Measurements from ENCODE around the gene C8G.

Gene C8G

DNA sequence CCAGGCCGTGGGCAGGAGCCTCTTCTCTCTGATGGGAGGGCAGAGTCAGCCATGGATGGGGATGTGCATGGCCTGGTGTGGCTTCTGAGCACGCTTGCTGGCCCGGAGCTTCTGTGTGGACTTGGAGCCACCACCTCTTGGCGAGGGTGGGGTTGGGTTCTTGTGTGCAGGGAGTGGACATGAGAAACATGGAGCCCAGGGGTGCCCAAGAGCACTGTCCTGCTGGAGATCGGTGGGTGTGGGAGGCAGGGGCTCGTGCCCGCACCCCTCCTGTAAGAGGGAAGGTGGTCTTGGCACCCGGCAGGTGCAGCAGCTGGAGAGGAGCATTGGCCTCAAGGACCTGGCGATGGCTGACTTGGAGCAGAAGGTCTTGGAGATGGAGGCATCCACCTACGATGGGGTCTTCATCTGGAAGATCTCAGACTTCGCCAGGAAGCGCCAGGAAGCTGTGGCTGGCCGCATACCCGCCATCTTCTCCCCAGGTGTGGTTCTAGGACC, 24.3 kb upstream of the C8G start:
- no peak for DNase-seq (ENCODE audit: low read depth, low spot score)

DNA sequence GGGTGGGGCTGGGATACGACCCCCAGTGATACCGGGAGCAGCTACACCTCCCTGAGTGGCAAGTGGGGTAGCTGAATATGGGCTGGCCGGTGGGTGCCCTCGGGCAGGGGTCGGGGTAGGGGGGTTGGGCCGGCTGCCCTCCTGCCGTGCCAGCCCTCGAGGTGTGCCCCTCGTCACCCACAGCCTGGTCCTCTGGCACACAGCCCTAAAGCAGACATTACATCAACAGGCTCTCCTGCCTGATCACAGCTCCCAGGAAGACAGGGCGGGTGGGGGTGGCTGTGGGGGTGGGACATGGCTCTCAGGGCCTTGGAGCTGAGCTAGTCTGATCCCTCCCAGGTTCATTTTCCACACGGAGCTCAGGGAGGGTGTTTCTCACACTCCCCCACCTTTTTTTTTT, 23.7 kb upstream of the C8G start:
- no peak for DNase-seq (ENCODE audit: low read depth, low spot score)

- no peak for DNase-seq (ENCODE audit: low read depth, low spot score)
Observed at GRCh38 chr9:136921718-136922117, 23.3 kb upstream of the C8G start.

DNA sequence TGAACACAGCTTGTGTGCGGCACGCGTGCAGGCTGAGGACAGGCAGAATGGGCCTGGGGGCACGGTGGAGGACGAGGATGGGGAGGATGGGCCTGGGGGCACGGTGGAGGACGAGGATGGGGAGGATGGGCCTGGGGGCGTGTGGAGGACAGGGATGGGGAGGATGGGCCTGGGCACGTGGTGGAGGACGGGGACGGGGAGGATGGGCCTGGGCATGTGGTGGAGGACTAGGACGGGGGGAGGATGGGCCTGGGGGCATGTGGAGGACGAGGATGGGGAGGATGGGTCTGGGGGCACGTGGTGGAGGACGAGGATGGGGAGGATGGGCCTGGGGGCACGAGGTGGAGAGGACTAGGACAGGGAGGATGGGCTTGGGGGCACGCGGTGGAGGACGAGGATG, 22.5 kb upstream of the C8G start:
- DNase-seq (ENCODE audit: low read depth, low spot score): no peak

GRCh38 chr9:136923881-136924280, 21.2 kb upstream of the C8G start:
- DNase-seq (ENCODE audit: low read depth, low spot score): no peak

- no peak for DNase-seq (ENCODE audit: low read depth, low spot score)
Observed at GRCh38 chr9:136925414-136926153, 19.5 kb upstream of the C8G start.

DNA sequence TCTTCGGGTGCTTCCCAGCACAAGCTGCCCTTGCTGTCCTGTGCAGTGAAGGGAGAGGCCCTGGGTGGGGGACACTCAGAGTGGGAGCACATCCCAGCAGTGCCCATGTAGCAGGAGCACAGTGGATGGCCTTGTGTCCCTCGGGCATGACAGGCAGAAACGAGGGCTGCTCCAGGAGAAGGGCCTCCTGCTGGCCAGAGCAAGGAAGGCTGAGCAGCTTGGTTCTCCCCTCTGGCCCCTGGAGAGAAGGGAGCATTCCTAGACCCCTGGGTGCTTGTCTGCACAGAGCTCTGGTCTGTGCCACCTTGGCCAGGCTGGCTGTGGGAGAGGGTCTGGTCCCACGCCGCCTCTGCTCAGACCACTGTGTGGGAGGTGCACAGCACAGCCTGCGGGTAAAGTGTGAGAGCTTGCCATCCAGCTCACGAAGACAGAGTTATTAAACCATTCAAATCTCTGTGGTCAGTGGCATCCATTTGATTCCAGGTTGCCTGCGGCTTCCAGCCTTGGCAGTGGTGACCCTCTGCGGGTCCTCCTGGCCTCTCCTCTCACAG, 18.8 kb upstream of the C8G start:
- DNase-seq (ENCODE audit: low read depth, low spot score): no peak

GRCh38 chr9:136926749-136927148, 18.3 kb upstream of the C8G start:
- DNase-seq (ENCODE audit: low read depth, low spot score): no peak

- DNase-seq (ENCODE audit: low read depth, low spot score): no peak
Observed at GRCh38 chr9:136927343-136928271, 17.4 kb upstream of the C8G start.

- no peak for DNase-seq (ENCODE audit: low read depth, low spot score)
Observed at GRCh38 chr9:136928591-136928990, 16.5 kb upstream of the C8G start.

GRCh38 chr9:136930014-136930413, 15.0 kb upstream of the C8G start:
- DNase-seq (ENCODE audit: low read depth, low spot score): no peak

DNA sequence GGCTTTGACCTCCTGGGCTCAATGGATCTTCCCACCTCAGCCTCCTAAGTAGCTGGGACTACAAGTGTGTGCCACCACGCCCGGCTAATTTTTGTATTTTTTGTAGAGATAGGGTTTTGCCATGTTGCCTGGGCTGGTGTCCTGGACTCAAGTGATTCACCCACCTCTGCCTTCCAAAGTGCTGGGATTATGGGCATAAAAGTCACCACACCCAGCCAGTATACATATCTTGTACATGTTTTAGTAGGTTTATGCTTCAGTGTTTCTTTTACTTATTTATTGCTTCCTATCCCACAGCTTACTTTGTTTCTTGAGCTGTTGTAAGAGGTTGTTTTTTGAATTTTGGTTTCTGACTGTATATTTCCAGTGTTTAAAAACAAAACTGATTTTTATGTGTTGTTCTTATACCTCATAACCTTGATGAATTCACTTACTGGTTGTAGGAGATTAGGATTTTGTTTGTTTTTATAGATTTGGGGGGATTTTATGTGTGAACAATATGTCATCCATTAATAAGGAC, 13.4 kb upstream of the C8G start:
- DNase-seq (ENCODE audit: low read depth, low spot score): no peak

DNA sequence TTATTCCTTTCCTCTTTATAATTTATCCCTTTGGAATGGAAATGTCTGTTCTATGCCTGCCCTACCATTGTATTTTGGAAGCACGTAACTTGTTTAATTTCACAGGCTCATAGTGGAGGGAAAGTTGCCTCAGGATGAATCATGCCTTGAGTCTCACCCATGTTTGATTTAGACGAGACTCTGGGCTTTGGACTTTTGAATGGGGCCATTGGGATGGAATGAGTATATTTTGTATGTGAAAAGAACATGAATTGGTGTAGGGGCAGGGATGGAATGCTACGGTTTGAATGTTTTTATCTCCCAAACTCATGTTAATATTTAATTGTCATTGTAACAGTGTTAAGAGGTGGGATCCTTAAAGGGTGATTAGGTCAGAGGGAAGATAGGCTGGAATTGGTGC, 10.8 kb upstream of the C8G start:
- no peak for DNase-seq (ENCODE audit: low read depth, low spot score)

DNA sequence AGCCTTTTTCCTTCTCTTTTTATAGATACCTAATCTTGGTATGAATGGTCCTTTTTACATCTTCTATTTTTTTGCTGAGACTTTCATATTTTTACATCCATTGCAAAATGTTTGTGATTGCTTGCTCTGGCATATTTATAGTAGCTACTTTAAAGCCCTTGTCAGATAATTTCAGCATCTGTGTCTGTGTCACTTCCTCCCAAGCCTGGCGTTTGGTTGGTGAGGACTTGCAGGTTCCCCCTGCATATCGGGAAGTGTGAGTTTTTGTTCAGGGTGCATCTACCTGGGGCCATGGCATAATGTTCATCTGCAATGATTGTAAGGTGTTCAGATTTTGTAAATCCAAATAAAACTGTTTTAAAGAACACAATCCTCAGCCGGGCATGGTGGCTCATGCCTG, 9.4 kb upstream of the C8G start:
- DNase-seq (ENCODE audit: low read depth, low spot score): no peak

GRCh38 chr9:136936645-136937170, 8.3 kb upstream of the C8G start:
- DNase-seq (ENCODE audit: low read depth, low spot score): no peak

DNA sequence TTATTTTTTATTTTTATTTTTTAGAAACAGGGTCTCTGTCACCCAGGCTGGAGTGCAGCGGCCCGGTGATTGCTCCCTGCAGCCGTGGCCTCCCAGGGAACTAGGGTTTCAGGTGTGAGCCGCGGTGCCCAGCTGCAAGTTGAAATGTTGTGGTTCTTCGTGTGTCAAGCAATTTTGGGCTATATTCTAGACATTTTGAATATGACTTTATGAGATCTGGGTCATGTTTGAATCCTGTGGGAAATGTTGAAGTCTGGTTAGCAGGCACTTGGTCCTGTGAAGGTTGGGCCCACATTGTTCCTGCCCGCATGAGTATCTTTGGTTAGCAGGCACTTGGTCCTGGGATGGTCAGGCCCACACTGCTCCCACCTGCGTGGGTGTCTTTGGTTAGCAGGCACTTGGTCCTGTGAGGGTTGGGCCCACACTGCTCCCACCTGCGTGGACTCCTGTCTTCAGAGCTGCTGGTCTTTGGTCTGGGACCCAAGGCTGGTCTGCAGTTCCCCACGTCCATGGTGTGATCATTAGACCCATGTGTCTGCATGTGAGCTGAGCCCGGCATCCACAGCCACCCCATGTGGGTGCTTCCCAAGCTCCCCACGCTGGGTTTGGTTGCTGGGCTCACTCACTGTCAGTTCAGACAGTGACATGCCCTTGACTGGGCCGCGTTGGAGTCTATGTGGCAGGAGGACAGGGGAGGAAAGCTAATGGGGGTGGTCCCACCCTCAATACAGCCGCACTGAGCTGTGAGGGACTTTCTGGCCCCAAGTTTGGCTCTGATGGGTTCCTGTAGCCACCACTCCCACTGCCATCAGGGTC, 7.6 kb upstream of the C8G start:
- no peak for DNase-seq (ENCODE audit: low read depth, low spot score)

- no peak for DNase-seq (ENCODE audit: low read depth, low spot score)
Observed at GRCh38 chr9:136939431-136939995, 5.5 kb upstream of the C8G start.

DNA sequence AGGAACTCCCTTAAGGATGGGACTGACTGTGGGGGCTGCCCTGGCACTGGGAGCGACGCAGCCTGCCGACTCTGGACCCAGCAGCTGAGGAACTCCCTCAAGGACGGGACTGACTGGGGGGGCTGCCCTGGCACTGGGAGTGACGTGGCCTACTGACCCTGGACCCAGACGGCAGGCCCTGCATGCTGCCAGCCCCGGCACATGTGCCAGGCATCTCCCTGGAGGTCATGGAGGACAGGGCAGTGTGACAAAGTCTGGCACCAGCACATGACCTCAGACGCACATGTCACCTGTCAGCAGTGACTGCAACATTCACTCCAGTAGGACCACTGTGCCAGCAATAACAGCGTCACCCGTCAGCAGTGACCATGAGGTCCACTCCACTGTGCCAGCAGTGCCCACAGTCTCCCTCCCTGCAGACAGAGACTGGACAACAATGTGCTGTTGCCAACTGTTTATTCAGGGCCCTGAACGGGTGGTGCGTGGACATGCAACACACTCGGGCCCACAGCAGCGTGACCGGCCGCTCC, 5.0 kb upstream of the C8G start:
- no peak for DNase-seq (ENCODE audit: low read depth, low spot score)

GRCh38 chr9:136940526-136941230, 4.4 kb upstream of the C8G start:
- no peak for DNase-seq (ENCODE audit: low read depth, low spot score)

Measured in brain pericyte (primary cell).